Stimulated activated CD4-positive, alpha-beta T cell treated with anti-CD3 and anti-CD28 coated beads, Interleukin-1b, Interleukin-23, amount 100 ng/mL, for 1 hour (primary cell): Measurements from ENCODE around the gene TDG.
"Not testable (repeated sequence)": the region's sequence is repeated elsewhere in the genome, so short reads cannot be mapped to it uniquely, and the experiment has no call there.

Experiments
- DNase-seq, 2 donors: peaks; one replicate each; pipeline ENCODE4 v3.0.0-alpha.2; 2020; ENCODE audit warnings: low read depth in 2 of 2

The TDG gene

GRCh38 chr12:104022786-104023185 is 57.1 kb downstream of the TDG start:
- DNase-seq = no peak

- no peak for DNase-seq
Observed at GRCh38 chr12:104023710-104024109, 58.0 kb downstream of the TDG start.

- no peak for DNase-seq
Observed at GRCh38 chr12:104024348-104024747, 58.7 kb downstream of the TDG start.

- no peak for DNase-seq
Observed at GRCh38 chr12:104025771-104026170, 60.1 kb downstream of the TDG start.

- DNase-seq = no peak
Observed at GRCh38 chr12:104026841-104027599, 61.3 kb downstream of the TDG start.

GRCh38 chr12:104030596-104030995 is 64.9 kb downstream of the TDG start:
- DNase-seq = not testable (repeated sequence)

GRCh38 chr12:104036143-104036542 is 70.5 kb downstream of the TDG start:
- not testable (repeated sequence) for DNase-seq
